ENCODE measurements around the gene ING5.

DNA sequence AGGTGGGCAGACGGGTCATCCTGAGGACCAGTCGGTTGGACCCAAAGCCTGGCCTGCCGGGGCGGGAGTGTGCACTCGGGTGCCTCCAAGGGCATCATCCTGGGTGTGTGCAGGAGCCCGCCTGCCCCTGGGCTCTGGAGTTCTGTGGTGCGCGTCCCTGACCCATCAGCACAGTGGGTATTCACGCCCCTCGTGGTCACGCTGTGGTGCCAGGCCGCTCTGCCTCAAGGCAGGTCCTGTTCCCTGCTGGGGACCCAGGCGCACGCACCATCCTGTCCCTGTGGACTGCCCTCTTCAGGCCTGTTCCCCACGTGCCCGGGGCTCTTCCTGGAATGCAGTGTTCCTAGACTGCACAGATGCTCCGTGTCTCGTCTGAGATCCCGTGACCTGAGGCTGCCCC is 18.3 kb downstream of the ING5 start:
- no peak for TF ChIP-seq GATA2 (IDR thresholded peaks at IDR 0.05; ENCODE audit: low read depth, low read length)
- no peak for TF ChIP-seq GATA3 (IDR thresholded peaks at IDR 0.05; ENCODE audit: low read depth, low read length)

All from SH-SY5Y (cell line).